H9 (cell line): ENCODE measurements around the gene WNT7B. TPM values are rescaled to one million over a fixed set of nuclear protein-coding genes. Genes with fewer than 3 reads are reported as not detected.

ENCODE experiments used
- DNase-seq: peaks from one replicate; pipeline ENCODE4 v3.0.0-alpha.2; 2017
- H2AFZ ChIP-seq: one replicate; pipeline ENCODE4 v1.6.1; 2013; ENCODE audit warnings: mild to moderate bottlenecking, low read length, control low read depth, moderate library complexity
- H2AK5ac ChIP-seq: 2 replicates; pipeline ENCODE4 v1.6.1; 2013; ENCODE audit warnings: low read length, control low read depth, mixed read lengths; ENCODE audit not compliant: insufficient read length
- H2BK120ac ChIP-seq: one replicate; pipeline ENCODE4 v1.6.1; 2013; ENCODE audit warnings: low read depth, mild to moderate bottlenecking, low read length, control low read depth, inconsistent platforms; ENCODE audit not compliant: poor library complexity, severe bottlenecking
- H2BK12ac ChIP-seq: 2 replicates; pipeline ENCODE4 v1.6.1; 2013; ENCODE audit warnings: low read length, control low read depth, mixed read lengths, low read depth; ENCODE audit not compliant: insufficient read length
- H2BK15ac ChIP-seq: 2 replicates; pipeline ENCODE4 v1.6.1; 2013; ENCODE audit warnings: low read depth, low read length, control low read depth
- H2BK20ac ChIP-seq: one replicate; pipeline ENCODE4 v1.6.1; 2013; ENCODE audit warnings: low read depth, mild to moderate bottlenecking, low read length, control low read depth, inconsistent platforms; ENCODE audit not compliant: poor library complexity, severe bottlenecking
- H2BK5ac ChIP-seq: 2 replicates; pipeline ENCODE4 v1.6.1; 2013; ENCODE audit warnings: low read length, control low read depth, mixed read lengths; ENCODE audit not compliant: insufficient read length
- H3K14ac ChIP-seq: 2 replicates; pipeline ENCODE4 v1.6.1; 2013; ENCODE audit warnings: low read length, control low read depth; ENCODE audit not compliant: insufficient read depth
- H3K18ac ChIP-seq: 2 replicates; pipeline ENCODE4 v1.6.1; 2013; ENCODE audit warnings: low read depth, mild to moderate bottlenecking, mixed read lengths, low read length, control low read depth; ENCODE audit not compliant: insufficient read length
- H3K23ac ChIP-seq: 2 replicates; pipeline ENCODE4 v1.6.1; 2013; ENCODE audit warnings: low read length, control low read depth, mixed read lengths, low read depth; ENCODE audit not compliant: insufficient read length
- H3K23me2 ChIP-seq: 2 replicates; pipeline ENCODE4 v1.6.1; 2013; ENCODE audit warnings: low read depth, mild to moderate bottlenecking, mixed read lengths, low read length, control low read depth; ENCODE audit not compliant: insufficient read length, poor library complexity, severe bottlenecking
- H3K27ac ChIP-seq: 2 replicates; pipeline ENCODE4 v1.5.1; 2013; ENCODE audit warnings: low read length, control low read depth, mixed read lengths, low read depth; ENCODE audit not compliant: insufficient read length
- H3K27me3 ChIP-seq: 2 replicates; pipeline ENCODE4 v1.6.1; 2013; ENCODE audit warnings: low read length, control low read depth, inconsistent platforms; ENCODE audit not compliant: insufficient read depth
- H3K4ac ChIP-seq: 2 replicates; pipeline ENCODE4 v1.6.1; 2013; ENCODE audit warnings: low read depth, mild to moderate bottlenecking, control low read depth, inconsistent platforms, low read length, moderate library complexity
- H3K4me1 ChIP-seq: 2 replicates; pipeline ENCODE4 v1.6.1; 2013; ENCODE audit warnings: low read length, control low read depth, inconsistent platforms; ENCODE audit not compliant: insufficient read depth
- H3K4me2 ChIP-seq: 2 replicates; pipeline ENCODE4 v1.6.1; 2013; ENCODE audit warnings: low read length, control low read depth, mixed read lengths; ENCODE audit not compliant: insufficient read length, insufficient read depth
- H3K56ac ChIP-seq: 2 replicates; pipeline ENCODE4 v1.6.1; 2013; ENCODE audit warnings: low read depth, mild to moderate bottlenecking, mixed read lengths, low read length, control low read depth; ENCODE audit not compliant: insufficient read length
- H3K79me1 ChIP-seq: 2 replicates; pipeline ENCODE4 v1.6.1; 2013; ENCODE audit warnings: low read depth, mild to moderate bottlenecking, moderate library complexity, low read length, control low read depth, inconsistent platforms; ENCODE audit not compliant: insufficient read depth, poor library complexity, severe bottlenecking
- H3K79me2 ChIP-seq: 2 replicates; pipeline ENCODE4 v1.6.1; 2013; ENCODE audit warnings: low read length, control low read depth, inconsistent platforms; ENCODE audit not compliant: insufficient read depth
- H3K9ac ChIP-seq: 2 replicates; pipeline ENCODE4 v1.6.1; 2013; ENCODE audit warnings: low read length, control low read depth, mixed read lengths; ENCODE audit not compliant: insufficient read length; ENCODE audit errors: extremely low read depth
- H3K9me3 ChIP-seq: one replicate; pipeline ENCODE4 v1.6.1; 2013; ENCODE audit warnings: low read depth, low read length, inconsistent platforms; ENCODE audit not compliant: control insufficient read depth
- H3T11ph ChIP-seq: one replicate; pipeline ENCODE4 v1.6.1; 2013; ENCODE audit warnings: mild to moderate bottlenecking, low read length, control low read depth, inconsistent platforms
- H4K20me1 ChIP-seq: one replicate; pipeline ENCODE4 v1.6.1; 2013; ENCODE audit not compliant: control insufficient read depth, insufficient read length, insufficient read depth
- H4K5ac ChIP-seq: 2 replicates; pipeline ENCODE4 v1.6.1; 2013; ENCODE audit warnings: low read depth, mild to moderate bottlenecking, mixed read lengths, low read length, control low read depth; ENCODE audit not compliant: insufficient read length
- H4K8ac ChIP-seq: replicated peaks from 2 replicates; pipeline ENCODE4 v1.6.1; 2013; ENCODE audit warnings: low read length, control low read depth, mixed read lengths, low read depth; ENCODE audit not compliant: insufficient read length
- H4K91ac ChIP-seq: 2 replicates; pipeline ENCODE4 v1.6.1; 2013; ENCODE audit warnings: low read depth, mild to moderate bottlenecking, moderate library complexity, mixed read lengths, low read length, control low read depth; ENCODE audit not compliant: insufficient read length
- H3K27ac Mint-ChIP-seq, 3 experiments: 2 replicates in 2 of 3; 3 replicates in 1 of 3; pipeline ENCODE4 v1.8.0; 2020 to 2021; ENCODE audit warnings: mixed read lengths in 3 of 3, mild to moderate bottlenecking in 1 of 3, moderate library complexity in 1 of 3
- H3K27me3 Mint-ChIP-seq: 2 replicates; pipeline ENCODE4 v1.8.0; 2021; ENCODE audit warnings: low read depth, mild to moderate bottlenecking, moderate library complexity, mixed read lengths
- H3K36me3 Mint-ChIP-seq, 3 experiments: 2 replicates in 2 of 3; 3 replicates in 1 of 3; pipeline ENCODE4 v1.8.0; 2020 to 2021; ENCODE audit warnings: low read depth in 3 of 3, mixed read lengths in 3 of 3; ENCODE audit not compliant: insufficient read depth in 1 of 3
- H3K4me1 Mint-ChIP-seq, 2 experiments: 2 replicates each; pipeline ENCODE4 v1.8.0; 2020; ENCODE audit warnings: mixed read lengths in 2 of 2
- H3K4me3 Mint-ChIP-seq, 2 experiments: 2 replicates in 1 of 2; 3 replicates in 1 of 2; pipeline ENCODE4 v1.8.0; 2020 to 2021; ENCODE audit warnings: mild to moderate bottlenecking in 2 of 2, mixed read lengths in 2 of 2, moderate library complexity in 1 of 2
- H3K9me3 Mint-ChIP-seq, 2 experiments: 2 replicates in 1 of 2; 3 replicates in 1 of 2; pipeline ENCODE4 v1.8.0; 2020; ENCODE audit warnings: mild to moderate bottlenecking in 2 of 2, mixed read lengths in 2 of 2, moderate library complexity in 1 of 2
- CTCF ChIP-seq: fragments of 200-600 bp; sonication (generic); conservative IDR thresholded peaks from 3 replicates; pipeline ENCODE4 v1.8.0; 2021; ENCODE audit warnings: antibody characterized with exemption, mild to moderate bottlenecking
- WGBS: extraction: QIAGEN DNeasy Blood & Tissue Kit; methylation state at CpG from one replicate; pipeline ENCODE4 v1.1.7; 2013; ENCODE audit warnings: missing lambda C conversion rate, low lambda C conversion rate, mixed read lengths; ENCODE audit not compliant: insufficient read length; ENCODE audit errors: extremely low coverage; 5-methylcytosine and 5-hydroxymethylcytosine counted together
- total RNA-seq: library from RNA; stranded (reverse); gene quantifications from 2 replicates; pipeline ENCODE4 v1.2.1, GENCODE V29; 2021

WNT7B gene
- total RNA-seq, 1 experiment from 2014 or later = 0.09 TPM

GRCh38 chr22:45928726-45929368 lies 48.1 kb downstream of the WNT7B start:
- Histone ChIP-seq H3K23ac (no peak overlapping the region), H3K23me2 (no peaks in the 10 kb centered on the region), H3K79me2 (no peaks in the 10 kb centered on the region), H2BK120ac (no peak overlapping the region), H2AK5ac (no peak overlapping the region), H3K9me3 (no peaks in the 10 kb centered on the region), H2BK12ac (no peak overlapping the region), H3K14ac (no peak overlapping the region; the same call in 1 of the 2 replicates), H3K27ac (no peak overlapping the region), H4K8ac (no peak overlapping the region), H3K79me1 (no peaks in the 10 kb centered on the region), H3K4ac (no peak overlapping the region), H3K18ac (no peak overlapping the region), H3K4me1 (no peaks in the 10 kb centered on the region), H4K20me1 (no peaks in the 10 kb centered on the region), H2AFZ (no peak overlapping the region), H4K91ac (no peak overlapping the region), H2BK15ac (no peak overlapping the region), H3K9ac (no peak overlapping the region), H3T11ph (no peak overlapping the region), H3K56ac (no peak overlapping the region), H2BK20ac (no peak overlapping the region), H2BK5ac (no peak overlapping the region), H3K27me3 (no peaks in the 10 kb centered on the region), H3K4me2 (no peak overlapping the region), H4K5ac (no peak overlapping the region)
- H3K9me3 Mint-ChIP-seq = no peaks in the 10 kb centered on the region; a peak in 1 of 5 replicates
- no peak for DNase-seq
- no peaks in the 10 kb centered on the region for H3K36me3 Mint-ChIP-seq
- H3K4me1 Mint-ChIP-seq = peaks cover 0 to 3% of the 10 kb centered on the region in 2 experiments; a peak in 1 of 4 replicates
- WGBS = no CpG with 5 or more reads among the region's 10 CpGs
- H3K27me3 Mint-ChIP-seq = peaks cover 9% of the 10 kb centered on the region
- H3K4me3 Mint-ChIP-seq = no peak overlapping the region
- no peak overlapping the region for H3K27ac Mint-ChIP-seq
- TF ChIP-seq CTCF = no peak
